Femur (tissue), 1 donor: ENCODE results near the gene CSNK2B.
A peak's percentile ranks its signal among the peaks of the same experiment; 100 is the strongest.

Experiments
- DNase-seq: peaks from one replicate; pipeline ENCODE4 v3.0.0-alpha.2; 2017

Gene CSNK2B

GRCh38 chr6:31715022-31715958, 49.4 kb downstream of the CSNK2B start, which contains the start of gene LY6G6D:
TSS of gene LY6G6D (plus strand) at chr6:31715348. CDS start at chr6:31715356, 8 bp downstream.
- peak; percentile 50 for DNase-seq

- DNase-seq: no peak
These were observed 51.8 kb downstream of the CSNK2B start for GRCh38 chr6:31717499-31718222.

- DNase-seq: no peak
These were observed 52.4 kb downstream of the CSNK2B start for GRCh38 chr6:31718265-31718664.

GRCh38 chr6:31719001-31719400, 53.1 kb downstream of the CSNK2B start:
- DNase-seq: no peak
